ENCODE results near the gene PRR5.

Gene PRR5

DNA sequence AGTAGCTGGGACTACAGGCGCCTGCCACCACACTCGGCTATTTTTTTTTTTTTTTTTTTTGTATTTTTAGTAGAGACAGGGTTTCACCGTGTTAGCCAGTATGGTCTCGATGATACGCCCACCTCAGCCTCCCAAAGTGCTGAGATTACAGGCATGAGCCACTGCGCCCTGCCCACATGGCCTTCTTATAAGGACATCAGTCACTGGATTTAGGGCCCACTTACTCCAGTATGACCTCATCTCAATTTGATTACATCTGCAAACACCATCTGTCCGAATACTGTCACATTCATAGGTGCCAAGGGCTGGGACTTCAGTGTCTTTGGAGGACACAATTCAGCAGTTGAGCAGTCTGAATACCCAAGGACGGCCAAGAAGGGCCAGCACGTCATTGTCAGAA is 8.2 kb upstream of the PRR5 start:
- no peaks in the 10 kb centered on the region for H3K79me2 ChIP-seq (ENCODE audit: low read length)
- no peaks in the 10 kb centered on the region for H4K20me1 ChIP-seq (ENCODE audit: insufficient read depth, low read length)
- no peak overlapping the region for H2AFZ ChIP-seq (ENCODE audit: low read depth, low read length)
- H3K27ac ChIP-seq (ENCODE audit: low read length) = no peak overlapping the region
- H3K27me3 ChIP-seq (ENCODE audit: low read depth, low read length) = peaks cover 24% of the 10 kb centered on the region
- no peak overlapping the region for H3K4me3 ChIP-seq (ENCODE audit: low read length)
- no peak overlapping the region for H3K9ac ChIP-seq (ENCODE audit: low read length)
- TF ChIP-seq, protein P1, sequence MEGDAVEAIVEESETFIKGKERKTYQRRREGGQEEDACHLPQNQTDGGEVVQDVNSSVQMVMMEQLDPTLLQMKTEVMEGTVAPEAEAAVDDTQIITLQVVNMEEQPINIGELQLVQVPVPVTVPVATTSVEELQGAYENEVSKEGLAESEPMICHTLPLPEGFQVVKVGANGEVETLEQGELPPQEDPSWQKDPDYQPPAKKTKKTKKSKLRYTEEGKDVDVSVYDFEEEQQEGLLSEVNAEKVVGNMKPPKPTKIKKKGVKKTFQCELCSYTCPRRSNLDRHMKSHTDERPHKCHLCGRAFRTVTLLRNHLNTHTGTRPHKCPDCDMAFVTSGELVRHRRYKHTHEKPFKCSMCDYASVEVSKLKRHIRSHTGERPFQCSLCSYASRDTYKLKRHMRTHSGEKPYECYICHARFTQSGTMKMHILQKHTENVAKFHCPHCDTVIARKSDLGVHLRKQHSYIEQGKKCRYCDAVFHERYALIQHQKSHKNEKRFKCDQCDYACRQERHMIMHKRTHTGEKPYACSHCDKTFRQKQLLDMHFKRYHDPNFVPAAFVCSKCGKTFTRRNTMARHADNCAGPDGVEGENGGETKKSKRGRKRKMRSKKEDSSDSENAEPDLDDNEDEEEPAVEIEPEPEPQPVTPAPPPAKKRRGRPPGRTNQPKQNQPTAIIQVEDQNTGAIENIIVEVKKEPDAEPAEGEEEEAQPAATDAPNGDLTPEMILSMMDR (IDR thresholded peaks at IDR 0.05; ENCODE audit: low read depth, low read length) = no peak
- TF ChIP-seq EZH2phosphoT487 (IDR thresholded peaks at IDR 0.05; ENCODE audit: low read depth) = no peak
- H3K9me3 ChIP-seq (ENCODE audit: insufficient read depth, low read length) = no peaks in the 10 kb centered on the region
- no peaks in the 10 kb centered on the region for H3K36me3 ChIP-seq (replicated peaks; ENCODE audit: low read depth, low read length)
- no peaks in the 10 kb centered on the region for H3K4me1 ChIP-seq (ENCODE audit: low read length)
- no peak overlapping the region for H3K4me2 ChIP-seq (ENCODE audit: low read length)

DNA sequence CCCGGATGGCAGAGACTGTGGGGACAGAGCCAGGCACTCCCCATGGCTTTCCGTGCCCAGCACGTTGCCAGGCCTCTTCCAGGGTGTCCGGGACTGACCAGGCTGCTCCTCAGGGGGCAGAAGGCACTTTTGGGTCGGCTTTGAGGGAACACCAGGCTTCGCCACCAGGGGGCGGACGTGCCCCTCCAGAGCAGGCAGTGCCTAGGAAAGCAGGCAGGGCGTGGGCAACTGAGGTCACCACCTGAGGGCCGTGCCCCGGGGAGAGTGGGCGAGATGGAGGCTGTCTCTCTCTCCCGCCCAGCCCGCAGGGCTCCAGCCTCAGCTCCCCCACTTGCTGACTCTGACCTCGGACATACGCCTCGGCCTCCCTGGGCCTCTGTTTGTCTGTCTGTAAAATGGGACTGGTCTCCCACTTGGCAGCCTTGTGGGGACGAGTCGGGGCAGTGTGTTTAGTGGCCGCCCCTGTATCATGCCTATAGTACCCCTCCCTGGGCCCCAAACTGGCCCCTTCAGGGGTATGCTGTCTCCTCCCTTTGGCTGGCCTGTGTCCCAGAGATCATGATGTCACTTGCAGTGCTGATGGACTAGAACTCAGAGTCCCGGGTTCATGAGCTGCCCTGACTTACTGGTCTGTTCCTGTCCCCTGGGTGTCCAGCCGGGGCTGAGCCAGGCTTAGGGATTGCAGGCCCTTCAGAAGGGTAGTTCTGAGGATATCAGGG is 4.4 kb upstream of the PRR5 start:
- no peak for TF ChIP-seq EZH2phosphoT487 (IDR thresholded peaks at IDR 0.05; ENCODE audit: low read depth)
- TF ChIP-seq, protein P1 (IDR thresholded peaks at IDR 0.05; ENCODE audit: low read depth, low read length) = peak; percentile 95
- no peaks in the 10 kb centered on the region for H3K36me3 ChIP-seq (replicated peaks; ENCODE audit: low read depth, low read length)

DNA sequence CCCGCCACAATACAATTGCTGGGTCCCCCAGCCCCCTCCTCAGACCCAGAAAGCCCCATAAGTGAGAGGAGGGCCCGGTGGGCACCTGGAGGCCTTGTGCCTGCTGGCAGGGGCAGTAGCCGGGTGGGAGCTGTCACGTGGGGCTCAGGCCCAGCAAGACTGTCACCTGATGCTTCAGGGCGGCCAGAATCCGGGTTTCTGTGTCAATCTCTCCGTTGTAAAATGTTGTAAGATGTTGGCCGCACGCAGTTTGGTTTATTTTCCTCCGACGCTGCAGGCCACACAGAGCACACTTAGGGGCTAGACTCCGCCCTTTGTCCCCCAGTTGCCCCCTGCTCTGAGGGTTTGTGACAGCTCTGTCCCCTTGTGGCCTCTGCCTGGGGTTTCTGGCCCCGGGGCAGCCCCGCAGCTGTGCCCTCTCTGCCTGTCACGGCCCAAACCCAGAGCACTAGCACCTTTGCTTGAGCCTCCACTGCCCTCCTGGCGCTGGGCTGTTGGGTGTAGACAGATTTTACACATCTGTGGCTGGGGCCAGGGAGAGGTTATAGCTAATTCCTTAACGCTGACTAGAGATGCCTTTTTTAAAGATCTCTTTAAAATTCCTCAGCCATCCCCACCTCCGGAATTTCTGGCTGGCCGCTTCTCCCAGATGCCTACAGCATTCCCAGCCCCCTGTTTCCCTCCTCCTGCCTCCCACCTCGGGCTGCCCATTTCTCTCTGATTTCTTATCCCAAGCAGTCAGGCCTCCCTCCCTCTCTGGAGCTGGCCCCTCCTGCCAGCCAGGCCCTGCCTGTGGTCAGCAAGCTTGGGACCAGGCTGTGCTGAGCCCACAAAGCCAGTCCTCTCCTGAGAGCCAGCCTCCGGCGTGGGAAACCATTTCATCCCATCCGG is 3.2 kb upstream of the PRR5 start:
- Histone ChIP-seq H3K9me3 (ENCODE audit: insufficient read depth, low read length) (no peaks in the 10 kb centered on the region), H3K27ac (ENCODE audit: low read length) (no peak overlapping the region), H3K4me2 (ENCODE audit: low read length) (no peak overlapping the region), H2AFZ (ENCODE audit: low read depth, low read length) (no peak overlapping the region), H3K4me3 (ENCODE audit: low read length) (no peak overlapping the region), H3K27me3 (ENCODE audit: low read depth, low read length) (peaks cover 45% of the 10 kb centered on the region), H3K36me3 (replicated peaks; ENCODE audit: low read depth, low read length) (no peaks in the 10 kb centered on the region), H3K4me1 (ENCODE audit: low read length) (0 out of 2 replicates have a peak, but pooled peaks cover 2% of the 10 kb centered on the region), H3K9ac (ENCODE audit: low read length) (no peak overlapping the region), H3K79me2 (ENCODE audit: low read length) (no peaks in the 10 kb centered on the region), H4K20me1 (ENCODE audit: insufficient read depth, low read length) (no peaks in the 10 kb centered on the region)
- TF ChIP-seq, protein P1 (IDR thresholded peaks at IDR 0.05; ENCODE audit: low read depth, low read length) = no peak

More for the DNA sequence above, 4.4 kb upstream of the PRR5 start:
- no peak overlapping the region for H3K9ac ChIP-seq (ENCODE audit: low read length)
- no peaks in the 10 kb centered on the region for H3K9me3 ChIP-seq (ENCODE audit: insufficient read depth, low read length)
- 0 out of 2 replicates have a peak, but pooled peaks cover 2% of the 10 kb centered on the region for H3K4me1 ChIP-seq (ENCODE audit: low read length)
- peak overlapping the region; percentile 13; the same call in 1 of the 2 replicates for H2AFZ ChIP-seq (ENCODE audit: low read depth, low read length)
- H3K79me2 ChIP-seq (ENCODE audit: low read length) = no peaks in the 10 kb centered on the region
- H4K20me1 ChIP-seq (ENCODE audit: insufficient read depth, low read length) = no peaks in the 10 kb centered on the region
- H3K4me3 ChIP-seq (ENCODE audit: low read length) = peak overlapping the region; percentile 44
- peak overlapping the region; percentile 57 for H3K4me2 ChIP-seq (ENCODE audit: low read length)
- peaks cover 45% of the 10 kb centered on the region for H3K27me3 ChIP-seq (ENCODE audit: low read depth, low read length)
- no peak overlapping the region for H3K27ac ChIP-seq (ENCODE audit: low read length)

DNA sequence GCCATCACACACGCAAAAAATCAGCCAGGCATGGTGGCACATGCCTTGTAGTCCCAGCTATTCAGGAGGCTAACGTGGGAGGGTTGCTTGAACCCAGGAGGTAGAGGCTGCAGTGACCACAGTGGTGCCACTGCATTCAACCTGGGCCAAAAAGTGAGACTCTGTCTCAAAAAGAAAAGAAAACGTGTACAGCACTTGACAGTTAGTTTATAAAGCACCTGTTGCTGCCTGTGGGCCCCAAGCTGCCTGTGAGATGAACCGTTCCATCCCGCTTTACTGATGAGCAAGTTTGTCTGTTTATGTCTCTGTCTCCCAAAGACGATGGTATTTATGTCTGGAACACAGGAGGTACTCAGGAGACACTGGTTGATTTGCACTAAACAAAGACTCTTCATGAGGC is 1.5 kb upstream of the PRR5 start:
- Histone ChIP-seq H3K79me2 (ENCODE audit: low read length) (no peaks in the 10 kb centered on the region), H3K4me3 (ENCODE audit: low read length) (no peak overlapping the region), H2AFZ (ENCODE audit: low read depth, low read length) (no peak overlapping the region), H3K4me2 (ENCODE audit: low read length) (no peak overlapping the region), H3K27ac (ENCODE audit: low read length) (no peak overlapping the region), H3K9me3 (ENCODE audit: insufficient read depth, low read length) (no peaks in the 10 kb centered on the region), H4K20me1 (ENCODE audit: insufficient read depth, low read length) (no peaks in the 10 kb centered on the region), H3K9ac (ENCODE audit: low read length) (no peak overlapping the region), H3K27me3 (ENCODE audit: low read depth, low read length) (peaks cover 30% of the 10 kb centered on the region), H3K36me3 (replicated peaks; ENCODE audit: low read depth, low read length) (no peaks in the 10 kb centered on the region), H3K4me1 (ENCODE audit: low read length) (0 out of 2 replicates have a peak, but pooled peaks cover 2% of the 10 kb centered on the region)
- no peak for TF ChIP-seq EZH2phosphoT487 (IDR thresholded peaks at IDR 0.05; ENCODE audit: low read depth)
- TF ChIP-seq, protein P1 (IDR thresholded peaks at IDR 0.05; ENCODE audit: low read depth, low read length) = no peak

Data from OCI-LY3 (cell line).